ENCODE measurements around the gene LYSMD3. TPM values are rescaled to one million over a fixed set of nuclear protein-coding genes. Genes with fewer than 3 reads are reported as not detected.

LYSMD3 gene
- total and polyA plus RNA-seq, 9 of the 15 experiments (the other 6 are each of a cell fraction or from before 2014, with no cell fraction given) = 9.5 to 42.3 (median 20.7) TPM

GRCh38 chr5:90545511-90545910 lies 16.1 kb upstream of the LYSMD3 start:
- no peak for ATAC-seq
- TF ChIP-seq MAFF (IDR thresholded peaks at IDR 0.05; ENCODE audit: low read length) = peak; percentile 93
- TF ChIP-seq ZNF316 (IDR thresholded peaks at IDR 0.05) = peak; percentile 92
- no peak for TF ChIP-seq SETDB1 (IDR thresholded peaks at IDR 0.05; ENCODE audit: low read length)
- TF ChIP-seq CBFA2T3 (IDR thresholded peaks at IDR 0.05) = no peak
- TF ChIP-seq HBP1 (CRISPR knock-in tag; IDR thresholded peaks at IDR 0.05) = no peak
- TF ChIP-seq C11orf30 (IDR thresholded peaks at IDR 0.05; ENCODE audit: low read depth) = peak; percentile 86
- TF ChIP-seq U2AF2 (optimal IDR thresholded peaks at IDR 0.05; ENCODE audit: low read depth, low read length) = no peak
- TF ChIP-seq NR4A1 (CRISPR knock-in tag; IDR thresholded peaks at IDR 0.05) = no peak
- TF ChIP-seq NR4A1 (tag; IDR thresholded peaks at IDR 0.05) = no peak
- TF ChIP-seq RUNX1 (IDR thresholded peaks at IDR 0.05; ENCODE audit: low read depth) = no peak
- TF ChIP-seq ZNF707 (CRISPR knock-in tag; conservative IDR thresholded peaks at IDR 0.05) = no peak
- no peak for TF ChIP-seq CCNT2 (IDR thresholded peaks at IDR 0.05; ENCODE audit: borderline replicate concordance, extremely low read depth, insufficient read length, low read depth, low read length)
- TF ChIP-seq HDAC8 (tag; IDR thresholded peaks at IDR 0.05) = no peak
- TF ChIP-seq TAF1 (IDR thresholded peaks at IDR 0.05; ENCODE audit: control insufficient read depth, extremely low read depth, insufficient read depth, low read length, severe bottlenecking) = no peak
- TF ChIP-seq MCM5 (IDR thresholded peaks at IDR 0.05; ENCODE audit: low read depth) = no peak
- no peak for TF ChIP-seq SMARCB1 (IDR thresholded peaks at IDR 0.05; ENCODE audit: insufficient read length, low read depth)
- TF ChIP-seq ZNF232 (CRISPR knock-in tag; IDR thresholded peaks at IDR 0.05) = no peak
- peak; percentile 98 for TF ChIP-seq MAFK (IDR thresholded peaks at IDR 0.05; ENCODE audit: low read length)
- no peak for TF ChIP-seq ZNF431 (CRISPR knock-in tag; IDR thresholded peaks at IDR 0.05)
- no peak for TF ChIP-seq ZNF3 (CRISPR knock-in tag; IDR thresholded peaks at IDR 0.05)
- peak; percentile 86 for TF ChIP-seq MAFG (tag; conservative IDR thresholded peaks at IDR 0.05)
- FAIRE-seq = no peak
- no peak for DNase-seq (ENCODE audit: extremely low read depth in 1 of 4, low spot score in 3 of 4)
- ChIA-PET POLR2A (interaction anchor here (0.6 kb wide), 1 partner anchor 85 kb away, joined by 3 read pairs; no protein-coding TSS in a partner anchor), CTCF (ENCODE audit: low intra/inter-chr PET ratio) (no interaction called here)
- Histone ChIP-seq H3K79me2 (ENCODE audit: control insufficient read depth, insufficient read depth, low read length) (no peaks in the 10 kb centered on the region), H2AFZ (ENCODE audit: low read depth, low read length) (peak overlapping the region; percentile 7; the same call in 1 of the 2 replicates), H4K20me1 (replicated peaks; ENCODE audit: control insufficient read depth, insufficient read depth, low read length) (no peaks in the 10 kb centered on the region), H3K9me3 (replicated peaks; ENCODE audit: control insufficient read depth, insufficient read depth, low read depth, low read length) (no peaks in the 10 kb centered on the region), H3K4me2 (ENCODE audit: insufficient read depth, low read length) (no peak overlapping the region), H3K27me3 (ENCODE audit: control insufficient read depth in 2 of 2, insufficient read depth in 2 of 2, low read length in 2 of 2) (no peaks in the 10 kb centered on the region), H3K4me1 (replicated peaks in 1 of 2; ENCODE audit: control insufficient read depth in 2 of 2, insufficient read depth in 2 of 2, low read length in 2 of 2) (peaks cover 3 to 11% of the 10 kb centered on the region in 2 experiments; a peak in 4 of 5 replicates), H3K9me1 (ENCODE audit: control insufficient read depth, insufficient read depth, low read length) (no peaks in the 10 kb centered on the region), H3K36me3 (ENCODE audit: control insufficient read depth, insufficient read depth, low read length) (no peaks in the 10 kb centered on the region), H3K4me3 (no peak overlapping the region), H3K9ac (ENCODE audit: insufficient read depth in 1 of 2, low read depth in 2 of 2, low read length in 2 of 2) (no peak overlapping the region), H3K27ac (ENCODE audit: extremely low read depth, low read depth, low read length) (no peak overlapping the region)
- in situ Hi-C loops (cut with MboI) = no loop called here
- intact Hi-C loops (cut with micrococcal nuclease) = no loop called here
- BruUV-seq (replicated peaks) = no TSS peak
- WGBS (ENCODE audit: insufficient coverage, low coverage, missing lambda C conversion rate) = 45% methylated on average over 2 of the region's 2 CpGs

Measured in K562 (cell line).